HEK293 (cell line): Measurements from ENCODE around the gene ADAM19.

ENCODE experiments used
- GLI4 ChIP-seq: fragments of 450-650 bp; formaldehyde crosslinking; IDR thresholded peaks from 2 replicates; pipeline ENCODE4 v1.5.1; 2016; ENCODE audit warnings: missing biosample characterization, missing genetic modification characterization
- ZBTB49 ChIP-seq: fragments of 450-650 bp; formaldehyde crosslinking; IDR thresholded peaks from 2 replicates; pipeline ENCODE4 v1.5.1; 2016; ENCODE audit warnings: missing biosample characterization, missing genetic modification characterization, low read depth
- ZNF76 ChIP-seq: fragments of 450-650 bp; formaldehyde crosslinking; IDR thresholded peaks from 2 replicates; pipeline ENCODE4; 2016; ENCODE audit warnings: low read depth, missing biosample characterization, missing genetic modification characterization, borderline replicate concordance

GRCh38 chr5:157487358-157487757 is 88.2 kb downstream of the ADAM19 start:
- TF ChIP-seq ZNF76 (no peak), ZBTB49 (tag by site-specific recombination) (no peak), GLI4 (tag by site-specific recombination) (no peak)
